GM21381 (cell line): ENCODE data around the gene CPNE8.

Source experiments
- ATAC-seq: cut with Tn5 transposase; IDR thresholded peaks from one replicate; pipeline ENCODE4 v1.9.1; 2021; ENCODE audit warnings: mild to moderate bottlenecking, moderate library complexity; ENCODE audit not compliant: unreplicated experiment

Gene CPNE8

DNA sequence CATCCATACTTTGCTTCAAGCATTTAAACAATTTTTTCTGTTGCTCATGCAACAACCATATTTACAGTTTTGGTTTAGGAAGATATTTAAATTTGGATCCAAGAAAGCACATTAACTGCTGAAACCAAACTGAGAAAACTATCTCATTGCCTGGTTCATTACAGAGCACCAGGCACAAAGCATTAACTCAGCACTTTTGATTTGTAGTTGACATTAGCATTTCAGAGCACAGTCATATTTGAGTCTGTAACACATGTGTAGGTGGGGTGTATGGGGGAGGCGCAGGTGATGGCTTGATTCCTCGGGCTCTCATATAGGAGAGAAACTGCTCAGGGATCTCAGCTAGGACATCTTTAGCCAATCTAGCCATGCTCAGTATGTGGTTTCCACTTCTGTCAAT lies 251.7 kb downstream of the CPNE8 start:
- ATAC-seq: no peak

- no peak for ATAC-seq
Observed at GRCh38 chr12:38648813-38649212, 256.6 kb downstream of the CPNE8 start.

DNA sequence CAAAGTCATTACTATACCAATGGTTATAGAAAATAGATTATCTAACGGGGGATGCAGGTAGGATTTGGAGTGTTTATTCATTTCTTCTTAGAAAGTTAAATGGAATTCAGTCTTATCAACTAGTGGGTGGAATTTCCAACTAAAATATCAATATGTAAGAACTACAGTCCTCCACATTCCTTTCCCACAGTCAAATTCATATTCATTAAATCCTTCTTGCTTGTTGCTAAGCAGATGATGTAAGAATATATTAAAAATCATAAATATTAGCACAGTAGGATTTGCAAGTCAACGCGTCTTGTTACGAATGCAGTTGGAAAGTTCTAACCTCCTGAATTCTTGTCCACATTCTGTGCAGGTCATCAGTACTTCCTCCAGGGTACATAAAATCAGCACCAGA lies 259.2 kb downstream of the CPNE8 start:
- ATAC-seq: no peak

DNA sequence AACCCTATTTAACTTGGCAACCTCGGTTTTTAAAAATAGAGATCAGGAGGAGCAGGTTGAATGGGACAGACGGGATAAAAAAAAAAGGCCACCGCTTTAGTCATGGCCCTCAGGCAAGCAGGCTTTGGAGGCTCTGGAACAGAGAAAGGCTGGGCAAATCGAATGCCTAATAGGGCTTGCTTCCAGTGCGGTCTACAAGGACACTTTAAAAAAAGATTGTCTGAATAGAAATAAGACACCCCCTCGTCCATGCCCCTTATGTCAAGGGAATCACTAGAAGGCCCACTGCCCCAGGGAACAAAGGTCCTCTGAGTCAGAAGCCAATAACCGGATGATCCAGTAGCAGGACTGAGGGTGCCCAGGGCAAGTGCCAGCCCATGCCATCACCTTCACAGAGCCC lies 265.8 kb downstream of the CPNE8 start:
- no peak for ATAC-seq

DNA sequence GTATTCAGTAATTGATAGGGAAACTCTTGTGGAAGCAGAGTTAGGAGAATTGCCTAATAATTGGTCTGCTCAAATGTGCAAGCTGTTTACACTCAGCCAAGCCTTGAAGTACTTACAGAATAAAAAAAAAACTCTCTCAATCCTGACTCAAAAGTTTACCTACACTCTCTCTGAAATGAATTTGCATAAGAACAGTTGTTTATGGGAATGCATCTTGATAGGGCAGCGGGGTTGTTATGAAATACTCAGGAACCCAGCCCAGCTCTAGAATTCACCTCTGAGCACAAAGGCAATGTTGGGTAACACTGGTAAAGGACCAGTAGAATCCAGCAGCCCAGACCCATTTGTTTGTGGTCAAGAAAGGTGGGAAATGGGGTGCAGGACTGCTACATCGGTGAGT lies 267.0 kb downstream of the CPNE8 start:
- no peak for ATAC-seq

GRCh38 chr12:38633511-38633910 lies 271.9 kb downstream of the CPNE8 start:
- ATAC-seq: no peak

DNA sequence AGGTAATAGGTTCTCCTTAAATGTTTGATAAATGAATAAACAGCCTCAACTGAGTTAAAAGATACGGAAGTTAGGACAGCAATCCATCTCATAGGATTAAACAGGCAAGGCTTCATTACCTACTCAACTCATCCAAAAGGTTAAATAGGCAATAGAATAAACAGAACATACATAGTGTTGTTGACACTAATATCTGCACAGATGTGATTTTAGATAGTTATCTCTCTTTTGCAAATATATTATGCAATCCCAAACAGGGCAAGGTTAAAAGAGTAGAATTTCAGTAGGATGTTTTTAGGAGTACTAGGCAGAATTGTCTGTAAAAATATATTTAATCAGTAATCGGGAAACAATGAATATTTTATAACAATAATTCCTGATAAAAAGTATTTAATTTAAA lies 276.3 kb downstream of the CPNE8 start:
- no peak for ATAC-seq

DNA sequence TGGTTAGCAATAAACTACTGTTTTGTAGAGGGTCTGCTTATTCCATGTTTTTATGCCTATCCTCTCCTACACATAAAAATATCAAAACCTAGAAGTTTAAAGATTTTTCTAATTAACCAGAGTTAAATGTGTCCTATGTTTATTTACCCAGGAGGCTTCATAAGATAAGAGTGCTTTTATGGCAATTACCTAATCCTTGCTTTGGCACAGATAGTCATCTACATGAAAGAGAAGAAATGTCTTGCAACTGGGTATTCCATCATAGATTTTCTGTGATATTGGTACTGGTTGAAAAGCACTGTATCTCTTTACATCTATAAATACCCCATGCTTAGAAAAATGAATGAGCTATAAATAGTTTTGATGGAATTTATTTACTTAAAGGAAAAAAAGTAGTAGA lies 277.1 kb downstream of the CPNE8 start:
- no peak for ATAC-seq

DNA sequence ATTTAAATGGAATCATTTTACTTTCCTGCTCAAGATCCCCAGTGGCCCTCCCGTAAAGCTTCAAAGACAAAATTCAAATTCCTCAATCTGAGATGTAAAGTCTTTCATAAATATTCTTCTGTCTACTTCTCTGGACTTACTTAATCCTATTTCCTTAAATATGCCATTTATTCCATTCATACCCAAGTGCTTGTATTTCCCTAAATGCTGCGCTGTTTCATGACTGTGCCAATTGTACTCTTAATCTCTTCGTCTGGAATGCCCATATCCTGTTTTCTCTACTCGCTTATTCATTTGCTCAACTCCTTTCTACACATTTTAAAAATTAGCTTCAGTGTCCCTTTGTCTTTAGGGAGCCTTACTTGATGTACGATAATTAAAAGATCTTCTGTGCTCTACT lies 280.1 kb downstream of the CPNE8 start:
- ATAC-seq: no peak

DNA sequence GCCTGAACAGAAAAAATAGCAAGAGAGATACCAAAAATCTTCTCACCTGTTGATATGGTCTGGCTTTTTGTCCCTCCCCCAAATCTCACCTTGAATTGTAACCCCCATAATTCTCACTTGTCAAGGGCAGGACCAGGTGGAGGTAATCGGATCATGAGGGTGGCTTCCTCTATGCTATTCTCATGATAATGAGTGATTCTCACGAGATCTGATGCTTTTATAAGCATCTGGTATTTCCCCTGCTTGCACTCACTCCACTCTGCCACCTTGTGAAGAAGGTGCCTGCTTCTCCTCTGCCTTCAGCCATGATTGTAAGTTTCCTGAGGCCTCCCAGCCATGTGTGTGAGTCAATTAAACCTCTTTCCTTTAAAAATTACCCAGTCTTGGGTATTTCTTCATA lies 291.2 kb downstream of the CPNE8 start:
- ATAC-seq: no peak

DNA sequence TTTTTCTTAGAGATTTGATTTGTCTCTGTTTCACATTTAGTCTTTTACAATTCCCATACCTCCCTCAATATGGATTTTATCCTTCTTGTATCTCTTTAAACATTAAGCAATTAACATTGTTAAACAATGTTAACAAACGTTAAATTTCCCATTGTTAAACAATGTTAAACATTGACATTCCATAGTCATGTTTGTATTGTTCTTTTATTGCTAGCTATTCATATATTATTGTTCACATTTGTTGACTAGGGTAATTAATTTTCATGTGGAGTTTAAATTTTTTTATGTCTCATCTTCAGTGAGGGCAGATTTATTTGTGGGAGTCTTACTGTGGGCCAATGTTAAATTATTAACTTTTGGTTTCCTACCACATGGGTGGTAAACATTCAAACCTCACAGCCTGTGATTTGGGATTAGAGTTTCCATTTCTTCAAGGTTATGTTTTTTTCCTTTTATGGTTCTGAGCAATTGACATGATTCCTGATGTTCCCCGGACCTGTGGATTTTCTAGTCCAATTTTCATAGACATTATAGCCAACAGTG lies 294.5 kb downstream of the CPNE8 start:
- no peak for ATAC-seq

DNA sequence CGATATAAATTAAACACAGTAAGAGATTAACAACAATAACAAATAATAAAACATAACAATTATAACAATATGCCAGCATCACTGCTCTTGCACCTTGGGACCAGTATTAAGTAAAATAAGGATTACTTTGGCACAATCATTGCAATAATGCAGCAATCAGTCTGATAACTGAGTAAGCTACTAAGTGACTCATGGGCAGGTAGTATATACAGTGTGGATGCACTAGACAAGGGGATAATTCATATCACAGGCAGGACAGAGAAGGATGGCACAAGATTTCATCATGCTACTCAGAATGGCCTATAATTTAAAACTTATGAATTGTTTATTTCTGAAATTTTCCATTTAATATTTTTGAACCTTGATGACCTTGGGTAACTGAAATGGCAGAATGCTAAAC lies 298.1 kb downstream of the CPNE8 start:
- no peak for ATAC-seq
